ENCODE data around the gene MCRS1. TPM values are rescaled to one million over a fixed set of nuclear protein-coding genes. Genes with fewer than 3 reads are reported as not detected.

Gene MCRS1
- polyA plus RNA-seq, 4 donors: 64.7 to 83.6 (median 72.5) TPM

- no peak for DNase-seq (ENCODE audit: low read depth in 4 of 4, low spot score in 3 of 4)
Observed at GRCh38 chr12:49582850-49583249, 14.9 kb upstream of the MCRS1 start.

GRCh38 chr12:49582201-49582600 lies 14.3 kb upstream of the MCRS1 start:
- no peak for DNase-seq (ENCODE audit: low read depth in 4 of 4, low spot score in 3 of 4)

GRCh38 chr12:49580572-49581535 lies 12.9 kb upstream of the MCRS1 start:
- DNase-seq (ENCODE audit: low read depth in 4 of 4, low spot score in 3 of 4): peak; percentile 70 to 80 (median 74)

- no peak for DNase-seq (ENCODE audit: low read depth in 4 of 4, low spot score in 3 of 4)
Observed at GRCh38 chr12:49578471-49579112, 10.7 kb upstream of the MCRS1 start.

GRCh38 chr12:49577589-49578315 lies 9.8 kb upstream of the MCRS1 start:
- no peak for DNase-seq (ENCODE audit: low read depth in 4 of 4, low spot score in 3 of 4)

GRCh38 chr12:49568442-49569162 lies 660 bp upstream of the MCRS1 start:
- DNase-seq (ENCODE audit: low read depth in 4 of 4, low spot score in 3 of 4): no peak

- DNase-seq (ENCODE audit: low read depth in 4 of 4, low spot score in 3 of 4): no peak
Observed at GRCh38 chr12:49567302-49567610, 686 bp downstream of the MCRS1 start.

- no peak for DNase-seq (ENCODE audit: low read depth in 4 of 4, low spot score in 3 of 4)
Observed at GRCh38 chr12:49566361-49566760, 1.6 kb downstream of the MCRS1 start.

GRCh38 chr12:49565406-49566265 lies 2.3 kb downstream of the MCRS1 start:
- DNase-seq (ENCODE audit: low read depth in 4 of 4, low spot score in 3 of 4): no peak

- no peak for DNase-seq (ENCODE audit: low read depth in 4 of 4, low spot score in 3 of 4)
Observed at GRCh38 chr12:49564686-49565405, 3.1 kb downstream of the MCRS1 start.

GRCh38 chr12:49563951-49564685 lies 3.8 kb downstream of the MCRS1 start:
- no peak for DNase-seq (ENCODE audit: low read depth in 4 of 4, low spot score in 3 of 4)

GRCh38 chr12:49562831-49563230 lies 5.1 kb downstream of the MCRS1 start:
- DNase-seq (ENCODE audit: low read depth in 4 of 4, low spot score in 3 of 4): no peak

- DNase-seq (ENCODE audit: low read depth in 4 of 4, low spot score in 3 of 4): no peak
Observed at GRCh38 chr12:49562233-49562632, 5.7 kb downstream of the MCRS1 start.

GRCh38 chr12:49560695-49561094 lies 7.2 kb downstream of the MCRS1 start:
- DNase-seq (ENCODE audit: low read depth in 4 of 4, low spot score in 3 of 4): no peak

GRCh38 chr12:49559011-49559675 lies 8.8 kb downstream of the MCRS1 start:
- no peak for DNase-seq (ENCODE audit: low read depth in 4 of 4, low spot score in 3 of 4)

- DNase-seq (ENCODE audit: low read depth in 4 of 4, low spot score in 3 of 4): no peak
Observed at GRCh38 chr12:49558526-49558925, 9.4 kb downstream of the MCRS1 start.

GRCh38 chr12:49557917-49558215 lies 10.1 kb downstream of the MCRS1 start:
- no peak for DNase-seq (ENCODE audit: low read depth in 4 of 4, low spot score in 3 of 4)
